Measurements from ENCODE around the gene CEP112. TPM values are rescaled to one million over a fixed set of nuclear protein-coding genes. Genes with fewer than 3 reads are reported as not detected.
"Not testable (repeated sequence)": the region's sequence is repeated elsewhere in the genome, so short reads cannot be mapped to it uniquely, and the experiment has no call there.

CEP112 gene
- total and polyA plus RNA-seq, 7 experiments from 2014 or later: 0.08 to 2.5 (median 0.66) TPM; not detected in 1

- Histone ChIP-seq H3K4me1 (ENCODE audit: control insufficient read depth in 2 of 2, insufficient read depth in 2 of 2, low read length in 2 of 2) (no peaks in the 10 kb centered on the region), H3K27ac (ENCODE audit: low read depth, low read length) (no peak overlapping the region), H3K9me3 (ENCODE audit: control insufficient read depth in 2 of 3, low read length in 3 of 3) (no peaks in the 10 kb centered on the region), H3K36me3 (ENCODE audit: control insufficient read depth in 2 of 3, insufficient read depth in 3 of 3, low read length in 3 of 3) (no peaks in the 10 kb centered on the region), H3K4me3 (ENCODE audit: low read length) (no peak overlapping the region), H3K27me3 (ENCODE audit: control insufficient read depth in 2 of 2, insufficient read depth in 2 of 2, low read length in 2 of 2) (no peaks in the 10 kb centered on the region)
- ChIA-PET POLR2A (no interaction called here), CTCF (no interaction called here)
- Mint-ChIP-seq H3K4me3 (no peak overlapping the region), H3K27ac (no peak overlapping the region), H3K9me3 (peaks cover 0 to 2% (median 0%) of the 10 kb centered on the region in 11 donors), H3K4me1 (peaks cover 0 to 4% (median 1%) of the 10 kb centered on the region in 7 donors), H3K27me3 (no peaks in the 10 kb centered on the region), H3K36me3 (peaks cover 0 to 3% (median 0%) of the 10 kb centered on the region in 5 donors)
- DNase-seq: no peak
- ATAC-seq: no peak
- intact Hi-C loops (cut with micrococcal nuclease): no loop called here
Measured at GRCh38 chr17:65685110-65685509, 506.8 kb downstream of the CEP112 start.

DNA sequence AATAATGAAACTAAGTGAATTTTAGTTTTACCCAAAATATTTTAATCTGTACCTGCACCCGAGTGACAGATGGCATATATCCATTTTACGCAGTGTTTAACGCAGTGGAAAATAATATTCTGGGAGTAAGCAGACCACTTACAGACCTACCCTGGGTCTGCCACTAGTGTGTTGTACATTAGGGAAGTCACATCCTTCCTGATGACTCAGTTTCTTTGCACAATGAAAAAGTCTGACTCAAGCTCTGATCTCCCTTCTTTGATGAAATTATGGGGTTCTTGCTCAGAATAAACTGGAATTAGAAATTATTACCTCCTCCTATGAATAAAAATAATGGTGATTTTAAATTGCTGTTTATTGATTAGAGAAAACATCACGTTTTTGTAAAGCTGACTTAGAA, 507.3 kb downstream of the CEP112 start:
- DNase-seq (no peak), ATAC-seq (no peak)
- intact Hi-C loops (cut with micrococcal nuclease): no loop called here
- peaks cover 0 to 2% (median 0%) of the 10 kb centered on the region in 11 donors for H3K9me3 Mint-ChIP-seq
- H3K36me3 ChIP-seq (ENCODE audit: control insufficient read depth in 2 of 3, insufficient read depth in 3 of 3, low read length in 3 of 3): no peaks in the 10 kb centered on the region
- H3K4me1 ChIP-seq (ENCODE audit: control insufficient read depth in 2 of 2, insufficient read depth in 2 of 2, low read length in 2 of 2): no peaks in the 10 kb centered on the region
- H3K4me3 Mint-ChIP-seq: no peak overlapping the region
- no peak overlapping the region for H3K4me3 ChIP-seq (ENCODE audit: low read length)
- H3K27me3 Mint-ChIP-seq: no peaks in the 10 kb centered on the region
- H3K4me1 Mint-ChIP-seq: peaks cover 0 to 1% (median 0%) of the 10 kb centered on the region in 7 donors
- POLR2A ChIA-PET: no interaction called here
- H3K27me3 ChIP-seq (ENCODE audit: control insufficient read depth in 2 of 2, insufficient read depth in 2 of 2, low read length in 2 of 2): no peaks in the 10 kb centered on the region
- peaks cover 0 to 3% (median 0%) of the 10 kb centered on the region in 5 donors for H3K36me3 Mint-ChIP-seq
- no peaks in the 10 kb centered on the region for H3K9me3 ChIP-seq (ENCODE audit: control insufficient read depth in 2 of 3, low read length in 3 of 3)
- no peak overlapping the region for H3K27ac Mint-ChIP-seq
- no peak overlapping the region for H3K27ac ChIP-seq (ENCODE audit: low read depth, low read length)
- CTCF ChIA-PET: no interaction called here

GRCh38 chr17:65683428-65683827, 508.5 kb downstream of the CEP112 start:
- ChIA-PET CTCF (no interaction called here), POLR2A (no interaction called here)
- Mint-ChIP-seq H3K27me3 (no peaks in the 10 kb centered on the region), H3K27ac (no peak overlapping the region), H3K4me3 (no peak overlapping the region), H3K9me3 (peaks cover 0 to 2% (median 0%) of the 10 kb centered on the region in 11 donors), H3K36me3 (peaks cover 0 to 3% (median 0%) of the 10 kb centered on the region in 5 donors), H3K4me1 (peaks cover 0 to 5% (median 5%) of the 10 kb centered on the region in 7 donors)
- intact Hi-C loops (cut with micrococcal nuclease): no loop called here
- no peak for ATAC-seq
- H3K36me3 ChIP-seq (ENCODE audit: control insufficient read depth in 2 of 3, insufficient read depth in 3 of 3, low read length in 3 of 3): no peaks in the 10 kb centered on the region
- no peaks in the 10 kb centered on the region for H3K27me3 ChIP-seq (ENCODE audit: control insufficient read depth in 2 of 2, insufficient read depth in 2 of 2, low read length in 2 of 2)
- H3K4me3 ChIP-seq (ENCODE audit: low read length): no peak overlapping the region
- H3K4me1 ChIP-seq (ENCODE audit: control insufficient read depth in 2 of 2, insufficient read depth in 2 of 2, low read length in 2 of 2): peaks cover 0 to 2% of the 10 kb centered on the region in 2 donors
- no peak overlapping the region for H3K27ac ChIP-seq (ENCODE audit: low read depth, low read length)
- H3K9me3 ChIP-seq (ENCODE audit: control insufficient read depth in 2 of 3, low read length in 3 of 3): no peaks in the 10 kb centered on the region
- no peak for DNase-seq

- H3K27ac Mint-ChIP-seq; H3K27me3 ChIP-seq (ENCODE audit: control insufficient read depth in 2 of 2, insufficient read depth in 2 of 2, low read length in 2 of 2); H3K4me3 Mint-ChIP-seq; intact Hi-C loops (cut with micrococcal nuclease); H3K27me3 Mint-ChIP-seq; H3K27ac ChIP-seq (ENCODE audit: low read depth, low read length); H3K4me3 ChIP-seq (ENCODE audit: low read length); DNase-seq; H3K36me3 ChIP-seq (ENCODE audit: control insufficient read depth in 2 of 3, insufficient read depth in 3 of 3, low read length in 3 of 3); ATAC-seq; POLR2A ChIA-PET; H3K36me3 Mint-ChIP-seq; CTCF ChIA-PET; H3K9me3 Mint-ChIP-seq; H3K4me1 ChIP-seq (ENCODE audit: control insufficient read depth in 2 of 2, insufficient read depth in 2 of 2, low read length in 2 of 2); H3K9me3 ChIP-seq (ENCODE audit: control insufficient read depth in 2 of 3, low read length in 3 of 3): not testable (repeated sequence)
- peaks cover 0 to 13% (median 12%) of the 10 kb centered on the region in 7 donors for H3K4me1 Mint-ChIP-seq
Measured at GRCh38 chr17:65681763-65682162, 510.2 kb downstream of the CEP112 start.

DNA sequence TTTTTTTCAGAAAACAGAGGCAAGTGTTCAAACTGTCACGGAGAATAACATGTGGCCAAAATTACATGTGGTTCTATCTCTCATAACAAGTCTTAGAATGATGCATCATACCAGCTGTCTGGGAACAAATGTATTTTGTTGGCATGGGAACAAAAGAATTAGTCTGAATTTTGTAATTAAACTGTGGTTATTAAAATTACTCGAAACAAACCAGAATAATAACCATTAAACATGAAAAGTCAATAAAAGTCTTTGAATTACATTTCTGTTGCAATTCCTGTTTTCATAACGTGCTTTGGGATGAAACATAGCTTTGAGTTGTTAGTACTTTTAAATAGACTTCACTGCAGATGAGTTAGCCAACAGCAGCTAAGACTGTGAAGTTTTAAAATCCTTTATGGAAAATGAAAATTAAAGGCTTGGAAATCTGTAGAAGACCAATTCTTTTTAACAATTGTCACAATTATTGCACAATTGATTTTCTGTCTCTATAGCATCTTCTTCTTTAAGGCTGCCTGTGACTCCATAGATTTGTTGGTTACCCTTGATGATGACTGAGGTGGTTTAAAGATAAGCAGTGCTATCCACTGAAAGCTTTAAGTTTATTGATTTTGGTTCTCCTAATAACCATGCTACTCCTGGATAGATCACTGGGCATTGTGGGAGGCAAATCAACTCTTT, 512.6 kb downstream of the CEP112 start:
- Histone ChIP-seq H3K9me3 (ENCODE audit: control insufficient read depth in 2 of 3, low read length in 3 of 3) (no peaks in the 10 kb centered on the region), H3K27me3 (ENCODE audit: control insufficient read depth in 2 of 2, insufficient read depth in 2 of 2, low read length in 2 of 2) (no peaks in the 10 kb centered on the region), H3K4me3 (ENCODE audit: low read length) (no peak overlapping the region), H3K36me3 (ENCODE audit: control insufficient read depth in 2 of 3, insufficient read depth in 3 of 3, low read length in 3 of 3) (no peaks in the 10 kb centered on the region), H3K4me1 (ENCODE audit: control insufficient read depth in 2 of 2, insufficient read depth in 2 of 2, low read length in 2 of 2) (peaks cover 0 to 8% of the 10 kb centered on the region in 2 donors), H3K27ac (ENCODE audit: low read depth, low read length) (no peak overlapping the region)
- intact Hi-C loops (cut with micrococcal nuclease): loop anchor here in 1 of 2 donors (10.0 kb wide), 1 partner anchor 125 kb away; no protein-coding TSS in a partner anchor
- H3K36me3 Mint-ChIP-seq: peaks cover 0 to 3% (median 0%) of the 10 kb centered on the region in 5 donors
- no peaks in the 10 kb centered on the region for H3K27me3 Mint-ChIP-seq
- DNase-seq (no peak), ATAC-seq (no peak)
- no peak overlapping the region for H3K27ac Mint-ChIP-seq
- ChIA-PET CTCF (no interaction called here), POLR2A (interaction anchor here (0.6 kb wide), 1 partner anchor 108 kb away, joined by 4 read pairs; no protein-coding TSS in a partner anchor)
- peaks cover 0 to 3% (median 0%) of the 10 kb centered on the region in 11 donors for H3K9me3 Mint-ChIP-seq
- peaks cover 0 to 13% (median 12%) of the 10 kb centered on the region in 7 donors for H3K4me1 Mint-ChIP-seq
- no peak overlapping the region for H3K4me3 Mint-ChIP-seq

GRCh38 chr17:65678546-65678945, 513.4 kb downstream of the CEP112 start:
- Histone ChIP-seq H3K4me3 (ENCODE audit: low read length) (no peak overlapping the region), H3K9me3 (ENCODE audit: control insufficient read depth in 2 of 3, low read length in 3 of 3) (no peaks in the 10 kb centered on the region), H3K27me3 (ENCODE audit: control insufficient read depth in 2 of 2, insufficient read depth in 2 of 2, low read length in 2 of 2) (no peaks in the 10 kb centered on the region), H3K27ac (ENCODE audit: low read depth, low read length) (no peak overlapping the region), H3K4me1 (ENCODE audit: control insufficient read depth in 2 of 2, insufficient read depth in 2 of 2, low read length in 2 of 2) (peaks cover 0 to 8% of the 10 kb centered on the region in 2 donors), H3K36me3 (ENCODE audit: control insufficient read depth in 2 of 3, insufficient read depth in 3 of 3, low read length in 3 of 3) (no peaks in the 10 kb centered on the region)
- Mint-ChIP-seq H3K27me3 (no peaks in the 10 kb centered on the region), H3K4me3 (peak overlapping the region in 4 of 10 donors; percentile 1 to 16 (median 12)), H3K9me3 (peaks cover 0 to 4% (median 0%) of the 10 kb centered on the region in 11 donors), H3K4me1 (peaks cover 0 to 13% (median 12%) of the 10 kb centered on the region in 7 donors), H3K27ac (peak overlapping the region in 5 of 9 donors; percentile 3 to 64 (median 39)), H3K36me3 (peaks cover 0 to 3% (median 0%) of the 10 kb centered on the region in 5 donors)
- ChIA-PET POLR2A (no interaction called here), CTCF (no interaction called here)
- DNase-seq: peak in 1 of 9 donors; percentile 16
- ATAC-seq: no peak
- intact Hi-C loops (cut with micrococcal nuclease): loop anchor here in 1 of 2 donors (10.0 kb wide), 1 partner anchor 124 kb away; no protein-coding TSS in a partner anchor
